Activated T-cell treated with anti-CD3 and anti-CD28 coated beads, Interleukin-2, amount 50 U/mL, for 72 hours (primary cell): ENCODE results near the gene FADS3. TPM values are rescaled to one million over a fixed set of nuclear protein-coding genes. Genes with fewer than 3 reads are reported as not detected.

Experiments
- ATAC-seq, 2 donors: fragments of 150-1000 bp; cut with Tn5 transposase; replicated peaks in 1 of 2; 2 replicates each; pipeline ENCODE4 v1.10.0; 2021; ENCODE audit warnings: moderate library complexity in 2 of 2, mild to moderate bottlenecking in 1 of 2
- DNase-seq, 2 donors: peaks; one replicate each; pipeline ENCODE4 v3.0.0; 2021 to 2022; ENCODE audit warnings: mixed read lengths in 1 of 2
- H3K27ac Mint-ChIP-seq: one replicate; pipeline ENCODE4 v1.8.0; 2022; ENCODE audit warnings: mild to moderate bottlenecking, moderate library complexity, mixed read lengths
- H3K27me3 Mint-ChIP-seq: one replicate; pipeline ENCODE4 v1.8.0; 2022; ENCODE audit warnings: low read depth, mixed read lengths
- H3K36me3 Mint-ChIP-seq, 2 donors: one replicate each; pipeline ENCODE4 v1.8.0; 2022; ENCODE audit warnings: mixed read lengths in 2 of 2, mild to moderate bottlenecking in 1 of 2; ENCODE audit not compliant: insufficient read depth in 2 of 2
- H3K4me1 Mint-ChIP-seq: one replicate; pipeline ENCODE4 v1.8.0; 2022; ENCODE audit warnings: low read depth, mixed read lengths
- H3K4me3 Mint-ChIP-seq, 2 donors: one replicate each; pipeline ENCODE4 v1.8.0; 2022; ENCODE audit warnings: mild to moderate bottlenecking in 2 of 2, mixed read lengths in 2 of 2, moderate library complexity in 2 of 2
- H3K9me3 Mint-ChIP-seq, 2 donors: one replicate each; pipeline ENCODE4 v1.8.0; 2022; ENCODE audit warnings: mixed read lengths in 2 of 2
- total RNA-seq, 2 donors: library from RNA; stranded (reverse); gene quantifications; one replicate each; pipeline ENCODE4 v1.2.3, GENCODE V29; 2022

Gene FADS3
- total RNA-seq, 2 donors from 2014 or later, result 14.7 to 22.3 TPM

DNA sequence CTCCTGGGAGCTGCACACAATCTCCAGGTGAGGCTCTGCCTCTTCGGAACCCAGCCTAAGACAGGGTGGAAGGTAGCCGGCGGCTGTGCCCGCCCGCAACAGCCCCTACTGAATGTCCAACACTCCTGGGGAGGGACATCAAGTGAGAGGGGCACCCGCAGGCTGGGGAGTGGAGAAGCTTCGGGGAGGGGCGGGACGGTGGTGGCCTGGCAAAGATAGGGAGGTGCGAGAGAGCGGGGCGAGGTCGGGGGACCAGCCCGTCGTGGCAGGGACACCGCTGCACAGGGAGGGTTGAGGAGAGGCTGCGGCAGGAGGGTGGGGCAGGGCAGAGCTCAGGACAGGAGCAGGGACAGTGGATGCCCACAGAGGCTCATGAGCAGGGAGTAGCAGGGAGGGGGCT, 8.9 kb upstream of the FADS3 start:
- no peaks in the 10 kb centered on the region for H3K9me3 Mint-ChIP-seq
- no peak overlapping the region for H3K4me3 Mint-ChIP-seq
- ATAC-seq, result no peak
- DNase-seq, result no peak
- H3K27me3 Mint-ChIP-seq, result no peaks in the 10 kb centered on the region
- H3K27ac Mint-ChIP-seq, result no peak overlapping the region
- no peaks in the 10 kb centered on the region for H3K36me3 Mint-ChIP-seq
- peaks cover 8% of the 10 kb centered on the region for H3K4me1 Mint-ChIP-seq

DNA sequence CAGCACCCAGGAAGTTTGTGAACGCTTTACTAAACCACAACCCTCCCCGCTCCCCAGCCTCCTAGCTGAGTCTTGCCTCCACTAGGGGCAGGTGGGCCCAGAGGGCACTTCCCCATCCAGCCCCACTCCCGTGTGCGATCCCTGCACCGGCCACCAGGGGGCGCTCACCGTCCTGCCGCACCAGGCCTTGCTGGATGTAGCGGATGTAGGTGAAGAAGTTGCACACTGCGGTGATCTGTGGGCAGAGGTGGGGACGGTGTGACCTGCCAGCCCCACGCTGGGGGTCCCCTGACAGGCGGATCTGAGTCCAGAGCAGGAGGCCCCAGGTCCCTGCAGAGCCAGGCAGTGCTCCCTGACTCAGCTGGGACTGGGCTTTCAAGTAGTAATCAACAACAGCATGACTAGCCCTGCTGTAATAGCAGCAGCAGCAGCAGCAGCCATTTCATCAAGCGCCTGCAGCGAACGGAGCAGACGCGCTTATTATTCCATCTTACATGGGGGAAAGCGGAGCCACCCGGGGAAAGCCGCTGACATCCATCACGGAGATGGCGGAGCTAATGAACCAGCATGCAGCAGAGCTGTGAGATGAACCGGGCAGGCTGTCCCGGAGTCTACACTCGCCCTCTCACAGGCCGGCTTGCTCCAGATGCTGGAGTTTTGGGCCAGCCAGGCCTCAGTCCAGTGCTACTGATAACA, 7.9 kb upstream of the FADS3 start:
- H3K27me3 Mint-ChIP-seq, result no peaks in the 10 kb centered on the region
- H3K4me1 Mint-ChIP-seq, result peaks cover 8% of the 10 kb centered on the region
- H3K27ac Mint-ChIP-seq, result peak overlapping the region; percentile 35
- no peaks in the 10 kb centered on the region for H3K36me3 Mint-ChIP-seq
- no peak overlapping the region for H3K4me3 Mint-ChIP-seq
- ATAC-seq (peak; percentile 91 to 92), DNase-seq (peak; percentile 94 to 97)
- H3K9me3 Mint-ChIP-seq, result no peaks in the 10 kb centered on the region

DNA sequence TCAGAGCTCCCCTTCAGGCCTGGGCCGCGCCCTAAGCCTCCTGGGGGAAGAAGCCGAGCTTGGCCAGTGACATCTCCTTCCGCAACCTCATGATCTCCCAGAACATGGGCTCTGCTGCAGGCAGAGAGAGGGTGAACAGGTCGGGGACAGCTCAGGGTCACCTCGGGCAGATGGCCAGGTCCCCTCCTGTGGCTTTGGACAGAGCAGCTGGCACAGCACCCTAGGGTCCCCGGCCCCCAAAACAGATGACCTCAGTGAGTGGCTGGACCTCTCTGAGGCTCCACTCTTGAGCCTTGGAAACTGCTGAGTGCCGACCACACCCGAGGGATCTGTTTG, 6.9 kb upstream of the FADS3 start:
- H3K9me3 Mint-ChIP-seq, result no peaks in the 10 kb centered on the region
- H3K4me3 Mint-ChIP-seq, result no peak overlapping the region
- H3K36me3 Mint-ChIP-seq, result no peaks in the 10 kb centered on the region
- peaks cover 8% of the 10 kb centered on the region for H3K4me1 Mint-ChIP-seq
- DNase-seq (no peak), ATAC-seq (no peak)
- no peak overlapping the region for H3K27ac Mint-ChIP-seq
- H3K27me3 Mint-ChIP-seq, result no peaks in the 10 kb centered on the region

DNA sequence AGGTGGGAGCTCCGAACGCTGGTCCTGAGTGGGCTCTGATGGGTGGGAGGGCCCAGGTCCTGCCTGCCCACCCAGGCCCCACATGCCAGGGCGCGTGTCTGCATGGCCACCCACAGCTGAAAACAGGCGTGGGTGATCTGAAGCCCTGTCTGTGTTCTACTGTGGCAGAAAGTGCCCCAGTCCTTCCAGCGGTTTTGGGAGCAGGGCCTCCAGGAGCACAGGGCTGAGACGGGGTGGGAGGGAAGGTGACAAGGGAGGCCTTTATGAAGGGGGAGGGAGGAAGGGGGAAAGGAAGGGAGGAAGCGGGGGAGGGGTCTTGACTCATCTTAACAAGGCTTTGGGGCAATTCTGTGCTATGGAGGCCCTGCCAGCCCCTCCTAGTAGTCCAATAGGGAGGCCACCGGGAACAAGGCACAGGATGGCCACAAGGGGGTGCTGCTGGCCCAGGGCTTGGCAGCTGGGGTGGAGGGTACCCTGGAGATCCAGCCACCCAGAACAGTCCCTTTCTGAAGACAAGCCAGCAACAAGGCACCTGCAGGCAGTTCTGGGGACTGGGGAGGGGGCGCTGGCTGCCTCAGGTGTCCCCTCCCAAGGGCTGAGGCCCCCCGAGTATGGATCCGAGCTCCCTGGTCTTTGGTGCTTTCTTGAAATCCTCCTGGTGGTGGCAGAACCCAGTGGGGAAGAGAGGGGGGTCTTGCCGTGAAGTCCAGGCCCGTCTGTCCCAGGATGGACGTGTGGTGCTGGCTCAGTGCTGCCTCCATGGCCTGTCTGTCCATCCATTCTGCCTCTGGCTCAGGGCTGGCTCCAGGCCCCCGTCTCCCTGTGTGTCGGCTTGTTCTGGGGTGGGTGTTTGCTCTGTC, 6.3 kb upstream of the FADS3 start:
- H3K9me3 Mint-ChIP-seq, result no peaks in the 10 kb centered on the region

DNA sequence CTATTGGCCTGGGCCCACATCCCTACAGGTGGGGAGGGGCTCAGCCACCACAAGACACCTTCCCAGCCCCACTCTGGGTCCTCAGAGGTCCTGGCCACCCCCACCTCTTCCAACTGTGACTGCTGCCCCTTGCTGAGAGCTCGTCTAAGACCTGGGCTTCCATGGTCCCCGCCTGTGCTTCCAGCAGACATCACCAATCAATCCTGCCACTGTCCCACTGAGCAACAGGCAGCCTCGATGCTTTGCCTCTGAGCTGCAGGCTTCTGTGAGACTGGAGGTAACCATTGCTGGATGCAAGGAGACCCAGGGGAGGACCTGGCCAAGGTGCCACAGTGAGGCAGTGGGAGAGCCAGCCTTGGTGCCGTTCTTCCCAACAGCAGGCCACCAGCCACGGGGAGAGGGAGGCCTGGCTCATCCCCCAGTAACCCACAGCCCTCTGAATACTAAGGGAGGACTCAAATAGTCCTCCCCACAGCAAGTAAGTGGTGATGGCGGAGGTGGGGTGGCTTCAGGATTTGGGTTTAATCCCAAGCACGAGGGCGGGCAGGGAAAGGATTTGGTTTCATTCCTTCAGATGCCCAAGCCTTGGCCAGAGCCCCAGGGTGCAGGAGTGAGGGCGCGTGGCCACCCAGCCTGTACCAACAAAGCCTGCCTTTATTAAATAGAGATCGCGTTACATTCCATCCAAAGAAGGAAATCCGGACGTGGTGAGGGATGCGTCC, 5.5 kb upstream of the FADS3 start:
- Mint-ChIP-seq H3K4me3 (no peak overlapping the region), H3K4me1 (peaks cover 8% of the 10 kb centered on the region), H3K27me3 (peaks cover 6% of the 10 kb centered on the region), H3K27ac (no peak overlapping the region), H3K36me3 (no peaks in the 10 kb centered on the region), H3K9me3 (no peaks in the 10 kb centered on the region)
- DNase-seq, result no peak
- no peak for ATAC-seq

More for the DNA sequence above, 6.3 kb upstream of the FADS3 start:
- peaks cover 2% of the 10 kb centered on the region for H3K27me3 Mint-ChIP-seq
- H3K4me3 Mint-ChIP-seq, result no peak overlapping the region
- H3K4me1 Mint-ChIP-seq, result peaks cover 8% of the 10 kb centered on the region
- DNase-seq, result peak; percentile 84 to 87
- no peaks in the 10 kb centered on the region for H3K36me3 Mint-ChIP-seq
- no peak overlapping the region for H3K27ac Mint-ChIP-seq
- ATAC-seq, result peak; percentile 55 to 62

DNA sequence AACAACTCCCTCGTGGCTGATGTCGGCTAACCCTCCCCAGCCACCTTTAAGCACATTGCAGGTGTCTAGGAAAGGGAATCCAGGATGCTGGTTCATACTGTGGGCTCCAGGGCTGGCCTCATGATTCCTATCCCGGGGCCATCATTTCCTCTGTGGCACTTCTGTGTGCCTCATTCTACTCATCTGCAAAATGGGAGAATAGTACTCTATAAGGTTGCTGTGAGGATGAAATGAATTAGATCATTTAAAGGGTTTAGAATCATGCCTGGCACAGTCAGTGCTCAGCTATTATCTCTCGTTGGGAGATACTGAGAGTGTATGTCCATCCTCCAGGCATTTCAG, 4.3 kb upstream of the FADS3 start:
- Mint-ChIP-seq H3K36me3 (no peaks in the 10 kb centered on the region), H3K27me3 (peaks cover 6% of the 10 kb centered on the region), H3K4me1 (peaks cover 8% of the 10 kb centered on the region), H3K4me3 (no peak overlapping the region), H3K9me3 (no peaks in the 10 kb centered on the region), H3K27ac (no peak overlapping the region)
- no peak for ATAC-seq
- DNase-seq, result no peak

DNA sequence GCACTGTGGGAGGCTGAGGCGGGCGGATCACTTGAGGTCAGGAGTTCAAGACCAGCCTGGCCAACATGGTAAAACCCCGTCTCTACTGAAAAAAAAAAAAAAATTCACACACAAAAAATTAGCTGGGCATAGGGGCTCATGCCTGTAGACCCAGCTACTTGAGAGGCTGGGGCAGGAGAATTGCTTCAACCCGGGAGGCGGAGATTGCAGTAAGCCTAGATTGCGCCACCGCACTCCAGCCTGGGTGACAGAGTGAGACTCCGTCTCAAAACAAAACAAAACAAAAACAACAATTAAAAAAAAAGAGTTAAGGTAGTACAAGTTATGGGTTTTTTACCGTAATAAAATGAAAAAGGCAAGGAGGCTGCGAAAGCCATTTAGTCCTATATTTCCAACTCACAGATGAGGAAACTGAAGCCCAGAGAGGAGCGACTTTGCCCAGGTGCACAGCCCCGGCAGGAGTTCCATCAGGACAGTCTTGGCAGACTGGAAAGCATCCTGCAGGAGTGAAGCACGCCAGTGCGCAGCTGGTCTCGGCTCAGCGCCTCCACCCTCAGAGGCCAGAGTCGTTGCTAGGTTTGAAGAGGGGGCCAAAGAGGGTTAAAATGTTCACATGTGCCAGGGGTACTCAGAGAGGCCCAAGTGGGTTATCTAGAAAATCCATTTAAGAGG, 3.8 kb upstream of the FADS3 start:
- no peak for DNase-seq
- no peak for ATAC-seq
- Mint-ChIP-seq H3K27me3 (peaks cover 6% of the 10 kb centered on the region), H3K27ac (no peak overlapping the region), H3K9me3 (no peaks in the 10 kb centered on the region), H3K4me3 (no peak overlapping the region), H3K36me3 (no peaks in the 10 kb centered on the region), H3K4me1 (peaks cover 8% of the 10 kb centered on the region)

DNA sequence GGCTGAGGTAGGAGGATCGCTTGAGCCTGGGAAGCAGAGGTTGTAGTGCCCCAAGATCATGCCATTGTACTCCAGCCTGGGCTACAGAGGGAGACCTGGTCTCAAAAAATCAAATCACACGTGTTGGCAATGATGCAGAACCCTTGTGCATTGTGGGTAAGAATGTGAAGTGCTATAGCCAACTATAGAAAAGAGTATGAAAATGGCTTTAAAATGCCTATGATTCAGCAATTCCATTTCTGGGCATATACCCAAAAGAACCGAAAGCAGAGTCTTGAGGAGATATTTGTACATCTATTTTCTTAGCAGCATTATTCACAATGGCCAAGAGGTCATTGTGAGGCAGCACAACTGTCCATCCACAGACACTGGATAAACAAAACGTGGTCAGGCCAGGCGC, 2.6 kb upstream of the FADS3 start:
- Mint-ChIP-seq H3K9me3 (no peaks in the 10 kb centered on the region), H3K27ac (no peak overlapping the region), H3K27me3 (peaks cover 6% of the 10 kb centered on the region), H3K36me3 (no peaks in the 10 kb centered on the region), H3K4me1 (peaks cover 2% of the 10 kb centered on the region), H3K4me3 (no peak overlapping the region)
- ATAC-seq, result no peak
- DNase-seq, result no peak

DNA sequence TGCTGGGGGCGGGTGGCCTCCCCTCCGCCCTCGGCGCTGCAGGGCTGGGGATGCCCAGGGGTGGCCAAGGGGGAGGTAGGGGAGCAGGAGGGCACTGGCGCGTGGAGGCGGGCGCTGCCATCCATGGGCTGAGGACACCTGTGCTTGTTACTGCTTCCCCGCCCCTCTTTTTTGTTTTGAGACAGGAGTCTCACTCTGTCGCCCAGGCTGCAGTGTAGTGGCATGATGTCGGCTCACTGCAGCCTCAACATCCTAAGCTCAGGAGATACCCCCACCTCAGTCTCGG, 683 bp upstream of the FADS3 start:
- H3K27ac Mint-ChIP-seq, result no peak overlapping the region
- H3K36me3 Mint-ChIP-seq, result no peaks in the 10 kb centered on the region
- peak overlapping the region; percentile 67 to 70 for H3K4me3 Mint-ChIP-seq
- H3K9me3 Mint-ChIP-seq, result no peaks in the 10 kb centered on the region
- no peaks in the 10 kb centered on the region for H3K4me1 Mint-ChIP-seq
- DNase-seq (no peak), ATAC-seq (peak; percentile 37 to 59)
- H3K27me3 Mint-ChIP-seq, result peaks cover 6% of the 10 kb centered on the region

DNA sequence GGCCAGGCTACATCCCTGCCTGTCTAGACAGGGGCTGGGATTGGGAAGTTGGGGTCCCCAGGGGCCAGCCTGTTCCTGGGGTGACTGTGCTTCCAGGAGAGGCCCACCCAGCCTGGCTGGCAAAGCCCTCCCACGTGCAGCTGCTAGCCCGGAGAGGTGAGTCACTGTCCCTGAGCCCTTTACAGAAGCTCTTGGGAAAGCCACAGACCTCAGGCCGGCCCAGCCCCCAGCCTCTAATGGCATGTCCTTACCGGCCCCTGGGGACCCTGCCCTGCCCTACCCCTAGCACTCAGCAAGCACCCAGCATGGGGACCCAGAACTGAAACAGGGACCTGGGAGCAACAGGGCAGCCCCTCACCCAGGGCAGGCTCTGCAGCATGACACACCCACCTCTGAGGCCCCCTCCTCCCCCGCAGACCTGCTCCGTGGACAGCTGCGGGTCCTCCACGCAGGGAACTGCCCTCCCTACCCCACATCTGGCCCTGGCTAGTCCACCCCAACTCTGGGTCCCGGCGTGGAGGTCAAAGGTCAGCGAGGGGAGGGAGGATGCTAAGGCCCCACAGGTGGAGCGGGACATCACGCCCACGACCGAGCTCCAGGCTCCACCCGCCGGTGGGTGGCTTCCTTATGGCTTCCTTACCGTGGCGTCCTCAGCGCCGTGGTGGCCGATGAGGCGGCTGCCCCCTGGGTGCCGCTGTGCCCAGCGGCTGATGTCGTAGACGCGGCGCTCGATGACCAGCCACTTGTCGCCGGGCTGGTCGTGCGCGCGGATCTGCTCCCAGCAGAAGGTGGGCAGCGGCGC, 615 bp downstream of the FADS3 start:
- Mint-ChIP-seq H3K36me3 (no peaks in the 10 kb centered on the region), H3K4me1 (no peaks in the 10 kb centered on the region), H3K4me3 (peak overlapping the region; percentile 73 to 92), H3K9me3 (no peaks in the 10 kb centered on the region), H3K27me3 (peaks cover 6% of the 10 kb centered on the region), H3K27ac (no peak overlapping the region)
- DNase-seq, result peak; percentile 44 to 52
- ATAC-seq, result peak; percentile 42 to 55

DNA sequence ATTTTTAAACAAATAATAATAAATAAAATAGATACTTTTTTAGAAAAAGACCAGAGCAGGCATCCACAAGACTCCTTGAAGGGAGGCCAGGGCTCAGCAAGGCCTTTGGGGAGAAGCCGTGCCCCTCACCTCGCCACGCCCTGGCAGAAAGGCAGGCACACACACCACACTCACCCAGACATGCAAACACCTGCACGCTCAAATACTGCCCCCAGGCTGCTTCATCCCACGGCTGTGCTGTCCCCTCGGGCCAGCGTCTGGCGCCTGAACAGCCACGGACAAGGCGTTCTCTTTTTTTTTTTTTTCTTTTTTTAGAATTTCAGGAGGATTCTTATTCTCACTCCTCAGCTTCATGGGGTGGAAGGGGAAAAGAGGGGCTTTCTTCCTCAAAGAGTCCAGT, 1.5 kb downstream of the FADS3 start:
- Mint-ChIP-seq H3K27me3 (peaks cover 6% of the 10 kb centered on the region), H3K27ac (no peak overlapping the region), H3K4me1 (no peaks in the 10 kb centered on the region), H3K36me3 (no peaks in the 10 kb centered on the region), H3K4me3 (peak overlapping the region in 1 of 2 donors; percentile 31), H3K9me3 (no peaks in the 10 kb centered on the region)
- no peak for DNase-seq
- ATAC-seq, result no peak

DNA sequence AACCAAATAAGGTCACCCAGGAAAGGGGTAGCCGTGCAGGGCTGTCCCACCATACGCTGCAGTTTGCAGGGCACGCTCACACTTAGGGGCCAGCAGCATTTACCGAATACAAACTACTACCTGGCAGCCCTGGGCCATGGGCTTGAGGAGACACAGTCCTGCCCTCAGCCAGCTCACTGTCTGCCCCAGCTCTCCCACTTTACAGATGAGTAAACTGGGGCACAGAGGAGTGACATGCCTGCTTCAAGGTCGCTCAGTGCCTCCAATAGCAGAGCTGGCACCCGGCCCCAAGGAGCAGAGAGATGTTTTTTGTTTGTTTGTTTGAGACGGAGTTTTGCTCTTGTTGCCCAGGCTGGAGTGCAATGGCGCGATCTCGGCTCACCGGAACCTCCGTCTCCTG, 2.8 kb downstream of the FADS3 start:
- no peaks in the 10 kb centered on the region for H3K9me3 Mint-ChIP-seq

More for the DNA sequence above, 2.8 kb downstream of the FADS3 start:
- Mint-ChIP-seq H3K27me3 (peaks cover 6% of the 10 kb centered on the region), H3K36me3 (no peaks in the 10 kb centered on the region), H3K4me1 (no peaks in the 10 kb centered on the region), H3K27ac (no peak overlapping the region), H3K4me3 (no peak overlapping the region)
- ATAC-seq (no peak), DNase-seq (no peak)
